ENCODE measurements around the gene ULK4.
"Not testable (repeated sequence)": the region's sequence is repeated elsewhere in the genome, so short reads cannot be mapped to it uniquely, and the experiment has no call there.

Gene ULK4

GRCh38 chr3:41323467-41324155, 638.3 kb downstream of the ULK4 start:
- no peak for DNase-seq (ENCODE audit: extremely low read depth in 1 of 2, low read depth in 1 of 2)

- DNase-seq (ENCODE audit: extremely low read depth in 1 of 2, low read depth in 1 of 2) = no peak
These were observed 640.3 kb downstream of the ULK4 start for GRCh38 chr3:41321642-41321980.

DNA sequence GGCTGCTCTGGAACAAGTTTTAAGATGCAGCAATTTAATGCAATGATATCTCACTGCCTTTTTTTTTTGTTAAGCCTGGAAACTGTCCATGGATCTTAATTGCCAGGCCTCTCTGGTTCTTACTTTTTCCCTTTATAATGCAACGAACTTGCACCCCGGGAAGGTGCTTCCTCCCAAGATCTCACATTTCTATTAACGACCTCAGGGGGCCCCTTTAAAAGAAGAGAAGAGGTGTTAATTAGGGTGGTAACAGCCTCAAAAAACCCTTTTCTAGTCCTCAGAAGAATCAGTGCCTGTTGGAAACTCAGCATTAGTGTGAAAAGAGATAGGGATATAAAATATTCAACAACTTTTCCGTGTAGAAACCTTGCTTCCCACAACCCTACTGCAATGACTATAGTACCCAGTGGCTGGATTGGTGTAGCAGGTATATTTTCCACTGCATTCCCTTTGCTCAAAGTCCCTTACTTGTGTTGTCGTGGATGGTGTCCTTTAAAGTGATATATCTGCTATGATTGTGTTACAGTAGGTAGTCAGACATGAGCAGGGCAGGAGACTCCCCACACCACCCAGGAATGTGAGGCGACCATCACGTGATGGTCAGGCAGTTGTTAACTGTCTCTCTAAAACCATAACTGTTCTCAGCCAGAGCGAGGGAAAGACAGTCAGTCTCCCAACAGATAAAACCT, 640.8 kb downstream of the ULK4 start:
- no peak for DNase-seq (ENCODE audit: extremely low read depth in 1 of 2, low read depth in 1 of 2)

GRCh38 chr3:41318520-41318919, 643.4 kb downstream of the ULK4 start:
- no peak for DNase-seq (ENCODE audit: extremely low read depth in 1 of 2, low read depth in 1 of 2)

GRCh38 chr3:41317718-41318117, 644.2 kb downstream of the ULK4 start:
- no peak for DNase-seq (ENCODE audit: extremely low read depth in 1 of 2, low read depth in 1 of 2)

DNA sequence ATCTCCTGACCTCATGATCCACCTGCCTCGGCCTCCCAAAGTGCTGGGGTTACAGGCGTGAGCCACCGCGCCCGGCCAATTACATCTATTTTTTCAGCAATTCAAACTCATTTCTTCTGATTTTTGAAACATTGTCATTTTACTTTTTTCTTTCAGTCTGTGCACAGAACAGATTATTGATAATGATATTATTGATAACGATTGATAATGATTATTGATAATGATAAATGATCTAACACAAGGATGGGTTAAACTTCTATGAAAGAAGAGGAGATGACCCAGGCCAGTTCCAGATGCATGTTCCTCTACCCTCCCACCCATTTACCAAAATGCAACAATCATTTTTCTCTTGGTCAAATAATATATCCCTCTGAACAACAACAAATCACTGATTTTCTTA, 644.6 kb downstream of the ULK4 start:
- DNase-seq (ENCODE audit: extremely low read depth in 1 of 2, low read depth in 1 of 2) = no peak

DNA sequence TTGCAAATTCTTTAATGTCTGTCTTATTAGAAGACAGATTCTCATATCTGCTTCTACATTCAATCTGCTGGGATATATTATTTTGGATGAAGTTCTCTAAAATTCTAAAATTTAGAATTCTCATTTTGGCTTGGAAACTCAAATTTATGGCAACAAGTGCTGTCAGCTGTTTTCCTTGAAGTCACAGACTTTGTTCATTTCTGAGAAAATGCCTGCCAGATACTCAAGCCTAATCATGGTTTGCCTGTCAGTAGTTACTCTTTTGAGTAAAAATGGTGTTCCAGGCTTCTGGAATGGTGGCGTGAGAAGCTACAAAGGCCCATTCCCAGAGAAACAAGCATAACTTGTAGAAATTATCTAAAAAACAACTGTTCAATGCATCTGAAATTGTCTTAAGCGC, 646.8 kb downstream of the ULK4 start:
- DNase-seq (ENCODE audit: extremely low read depth in 1 of 2, low read depth in 1 of 2) = no peak

- DNase-seq (ENCODE audit: extremely low read depth in 1 of 2, low read depth in 1 of 2) = no peak
These were observed 653.8 kb downstream of the ULK4 start for GRCh38 chr3:41308119-41308518.

GRCh38 chr3:41307065-41307464, 654.8 kb downstream of the ULK4 start:
- no peak for DNase-seq (ENCODE audit: extremely low read depth in 1 of 2, low read depth in 1 of 2)

DNA sequence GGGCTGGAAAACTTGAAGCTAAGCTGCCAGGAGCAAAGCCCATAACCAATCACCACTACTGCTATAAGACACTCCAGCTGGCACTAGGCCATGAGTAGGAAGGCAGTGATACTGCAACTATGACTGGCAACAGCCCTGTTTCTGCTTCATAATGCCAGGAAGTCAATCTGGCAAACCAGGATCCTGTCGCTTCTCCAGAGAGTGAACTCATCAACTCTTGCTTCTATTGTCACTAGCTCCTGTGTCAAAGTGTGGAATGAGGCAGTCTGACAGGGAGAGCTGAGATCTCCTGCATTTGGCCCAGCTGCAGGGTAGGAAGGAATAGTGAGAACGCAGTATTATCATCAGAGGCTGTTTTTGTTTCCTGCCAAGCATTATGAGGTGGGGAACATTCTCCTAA, 657.3 kb downstream of the ULK4 start:
- DNase-seq (ENCODE audit: extremely low read depth in 1 of 2, low read depth in 1 of 2) = no peak

DNA sequence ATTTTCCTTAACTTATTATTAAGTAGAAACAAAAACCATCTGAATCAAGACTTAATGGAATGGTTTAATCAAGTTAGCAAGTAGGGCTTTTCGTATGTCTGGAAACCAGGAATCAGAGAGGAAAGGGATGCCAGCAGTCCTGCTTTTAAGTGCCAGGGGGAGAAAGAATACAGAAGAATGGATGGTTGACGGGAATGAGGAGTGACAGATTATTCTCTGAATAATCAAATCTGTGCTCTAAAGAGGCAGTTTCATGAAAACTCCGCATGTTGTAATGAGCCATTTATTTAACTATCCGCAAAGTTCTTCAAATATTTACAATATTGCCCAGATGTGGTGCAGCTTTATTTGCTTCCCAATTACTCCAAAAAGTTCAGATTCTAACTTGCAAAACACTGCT, 659.6 kb downstream of the ULK4 start:
- DNase-seq (ENCODE audit: extremely low read depth in 1 of 2, low read depth in 1 of 2) = no peak

DNA sequence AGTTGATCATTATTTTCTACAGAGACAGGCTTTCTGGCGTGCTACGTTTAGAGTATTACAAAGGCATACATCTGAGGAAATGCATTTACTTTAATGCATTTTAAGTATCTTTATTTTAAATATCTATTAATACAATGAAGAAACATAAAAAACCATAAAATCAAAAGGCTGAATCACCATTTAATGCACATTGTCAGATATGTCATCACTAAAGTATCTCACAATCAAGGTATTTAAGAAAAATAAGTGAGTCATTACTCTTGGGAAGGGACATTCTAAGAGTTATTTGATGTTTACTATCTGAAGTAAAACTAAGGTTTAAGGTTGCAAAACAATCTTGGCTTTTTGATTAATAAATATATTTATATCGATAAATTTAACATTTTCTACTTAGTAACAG, 660.4 kb downstream of the ULK4 start:
- no peak for DNase-seq (ENCODE audit: extremely low read depth in 1 of 2, low read depth in 1 of 2)

DNA sequence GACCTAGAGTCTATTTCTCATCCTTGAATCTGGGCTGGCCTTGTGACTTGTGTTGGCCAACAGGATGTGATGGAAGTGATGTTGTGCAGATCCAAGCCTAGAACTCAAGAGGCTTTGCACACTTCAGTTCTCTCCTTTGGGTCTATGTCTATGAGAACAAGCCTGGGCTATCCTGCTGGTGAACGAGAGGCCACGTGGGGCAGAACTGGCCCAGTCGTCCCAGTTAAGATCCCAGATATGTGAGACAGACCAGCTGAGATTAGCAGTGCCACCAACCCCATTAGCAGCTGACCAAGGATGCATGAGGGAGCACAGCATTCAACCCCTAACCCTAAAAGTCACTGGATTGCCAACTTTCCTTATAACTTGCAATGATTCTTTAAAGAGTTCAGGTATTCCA, 662.9 kb downstream of the ULK4 start:
- no peak for DNase-seq (ENCODE audit: extremely low read depth in 1 of 2, low read depth in 1 of 2)

GRCh38 chr3:41297750-41298149, 664.2 kb downstream of the ULK4 start:
- no peak for DNase-seq (ENCODE audit: extremely low read depth in 1 of 2, low read depth in 1 of 2)

DNA sequence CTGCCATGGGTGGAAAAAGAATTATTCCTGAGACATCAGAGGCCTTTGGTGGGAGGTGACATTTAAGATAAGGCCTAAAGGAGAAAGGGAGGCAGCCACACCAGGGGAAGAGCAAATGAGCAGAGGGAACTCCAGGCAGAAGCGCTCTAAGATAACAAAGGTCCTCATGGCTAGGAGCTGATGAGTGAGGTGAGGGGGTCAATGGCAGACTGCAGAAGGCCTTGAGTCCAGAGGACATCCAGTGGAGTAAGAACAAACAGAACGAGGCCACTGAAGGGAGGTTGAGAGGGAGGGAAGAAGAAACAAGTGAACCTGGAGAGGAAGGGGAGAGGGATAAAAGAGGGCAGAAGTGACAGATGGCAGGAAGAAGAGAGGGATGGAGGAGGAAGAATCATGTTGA, 665.3 kb downstream of the ULK4 start:
- no peak for DNase-seq (ENCODE audit: extremely low read depth in 1 of 2, low read depth in 1 of 2)

GRCh38 chr3:41295740-41296139, 666.2 kb downstream of the ULK4 start:
- DNase-seq (ENCODE audit: extremely low read depth in 1 of 2, low read depth in 1 of 2) = no peak

GRCh38 chr3:41293169-41293681, 668.7 kb downstream of the ULK4 start:
- DNase-seq (ENCODE audit: extremely low read depth in 1 of 2, low read depth in 1 of 2) = no peak

- DNase-seq (ENCODE audit: extremely low read depth in 1 of 2, low read depth in 1 of 2) = no peak
These were observed 671.2 kb downstream of the ULK4 start for GRCh38 chr3:41290736-41291135.

DNA sequence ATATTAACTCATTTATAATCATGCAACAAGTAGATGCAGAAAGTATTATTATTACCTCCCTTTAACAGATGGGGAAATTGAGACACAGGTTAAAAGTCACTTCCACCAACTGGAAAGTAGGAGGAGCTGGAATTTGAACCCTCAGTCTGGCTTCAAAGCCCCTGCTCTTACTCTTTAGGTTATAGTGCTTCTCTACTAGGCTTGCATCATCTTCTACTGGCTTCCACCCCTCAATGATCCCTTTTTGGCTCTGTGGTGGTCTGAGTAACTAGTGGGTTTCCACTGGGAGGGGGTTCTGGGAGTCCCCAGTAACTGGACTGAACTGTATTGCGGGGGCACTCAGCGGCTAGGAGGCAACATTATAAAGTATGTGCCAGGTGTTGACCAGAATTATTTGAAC, 671.6 kb downstream of the ULK4 start:
- DNase-seq (ENCODE audit: extremely low read depth in 1 of 2, low read depth in 1 of 2) = no peak

GRCh38 chr3:41288785-41289184, 673.1 kb downstream of the ULK4 start:
- no peak for DNase-seq (ENCODE audit: extremely low read depth in 1 of 2, low read depth in 1 of 2)

DNA sequence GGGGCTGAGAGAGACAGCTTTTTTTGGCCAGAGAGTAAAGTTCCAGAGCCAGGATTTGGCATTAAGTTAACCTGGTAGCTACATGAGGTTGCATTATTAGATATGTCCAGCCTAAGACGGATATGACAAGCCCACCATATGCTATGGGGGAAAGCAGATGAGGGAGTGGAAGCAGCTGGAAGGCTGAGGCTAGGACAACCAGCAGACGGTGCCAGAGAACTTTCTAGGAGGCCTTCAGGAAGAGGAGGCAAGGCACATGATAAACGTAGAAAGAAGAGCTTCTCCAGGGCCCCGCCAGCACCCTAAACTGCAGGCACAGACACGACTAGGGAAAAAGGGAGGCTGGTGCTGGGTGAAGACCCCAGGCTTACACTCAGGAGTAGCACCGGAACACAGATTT, 675.6 kb downstream of the ULK4 start:
- DNase-seq (ENCODE audit: extremely low read depth in 1 of 2, low read depth in 1 of 2) = no peak

DNA sequence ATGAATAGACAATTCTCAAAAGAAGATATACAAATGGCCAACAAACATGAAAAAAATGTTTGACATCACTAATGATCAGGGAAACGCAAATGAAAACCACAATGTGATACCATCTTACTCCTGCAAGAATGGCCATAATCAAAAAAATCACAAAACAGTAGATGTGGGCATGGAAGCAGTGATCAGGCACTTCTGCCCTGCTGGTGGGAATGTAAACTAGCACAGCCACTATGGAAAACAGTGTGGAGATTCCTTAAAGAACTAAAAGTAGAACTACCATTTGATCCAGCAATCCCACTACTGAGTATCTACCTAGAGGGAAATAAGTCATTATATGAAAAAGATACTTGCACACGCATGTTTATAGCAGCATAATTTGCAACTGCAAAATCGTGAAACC, 677.0 kb downstream of the ULK4 start:
- not testable (repeated sequence) for DNase-seq (ENCODE audit: extremely low read depth in 1 of 2, low read depth in 1 of 2)
